HEK293T (cell line): ENCODE results near the gene MSMP.

ENCODE experiments used
- BHLHE40 ChIP-seq: fragments of 450-650 bp; IDR thresholded peaks from 2 replicates; pipeline ENCODE4 v1.6.1; 2016; ENCODE audit warnings: mild to moderate bottlenecking, moderate library complexity, borderline replicate concordance
- FOXK2 ChIP-seq: fragments of 450-650 bp; IDR thresholded peaks from 2 replicates; pipeline ENCODE4 v1.6.1; 2016; ENCODE audit warnings: mild to moderate bottlenecking
- FOXM1 ChIP-seq: fragments of 450-650 bp; IDR thresholded peaks from 2 replicates; pipeline ENCODE4 v1.6.1; 2017; ENCODE audit warnings: mild to moderate bottlenecking, borderline replicate concordance
- HDGF ChIP-seq: fragments of 450-650 bp; IDR thresholded peaks from 2 replicates; pipeline ENCODE4 v1.6.1; 2017; ENCODE audit warnings: antibody characterized with exemption, borderline replicate concordance
- L3MBTL2 ChIP-seq: fragments of 450-650 bp; conservative IDR thresholded peaks from 2 replicates; pipeline ENCODE4 v1.6.1; 2016; ENCODE audit warnings: mild to moderate bottlenecking
- LEF1 ChIP-seq: fragments of 450-650 bp; IDR thresholded peaks from 2 replicates; pipeline ENCODE4 v1.6.1; 2017; ENCODE audit warnings: mild to moderate bottlenecking, borderline replicate concordance
- NFRKB ChIP-seq: fragments of 450-650 bp; IDR thresholded peaks from 2 replicates; pipeline ENCODE4 v1.6.1; 2016; ENCODE audit warnings: mild to moderate bottlenecking, moderate library complexity
- TARDBP ChIP-seq: fragments of 450-650 bp; IDR thresholded peaks from 2 replicates; pipeline ENCODE4 v1.6.1; 2016
- TF ChIP-seq, protein P1 (sequence below): fragments of 450-650 bp; IDR thresholded peaks from 2 replicates; pipeline ENCODE4 v1.6.1; 2016

DNA sequence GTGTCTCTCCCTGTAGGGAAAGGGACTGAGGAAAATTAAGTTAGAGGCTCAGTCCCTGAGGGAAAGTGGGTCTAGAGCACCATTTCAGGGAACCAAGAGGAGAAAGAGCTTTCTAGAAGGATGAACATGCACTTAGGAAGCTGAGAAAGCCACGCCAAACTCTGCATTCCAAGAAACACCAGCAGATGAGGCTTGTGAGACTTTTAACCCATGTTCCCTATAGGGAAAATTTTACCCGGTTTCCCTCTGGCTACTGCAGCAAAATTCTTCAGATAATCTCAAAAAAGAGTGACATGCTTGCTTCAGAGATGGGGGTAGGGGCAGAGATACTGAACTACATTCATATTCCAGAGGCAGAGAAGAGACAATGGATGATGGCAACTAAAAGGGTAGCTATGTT lies 30.6 kb downstream of the MSMP start:
- no peak for TF ChIP-seq HDGF
- no peak for TF ChIP-seq TARDBP
- TF ChIP-seq BHLHE40, result no peak
- no peak for TF ChIP-seq NFRKB
- TF ChIP-seq FOXM1, result no peak
- TF ChIP-seq LEF1, result no peak
- no peak for TF ChIP-seq FOXK2
- TF ChIP-seq, protein P1, sequence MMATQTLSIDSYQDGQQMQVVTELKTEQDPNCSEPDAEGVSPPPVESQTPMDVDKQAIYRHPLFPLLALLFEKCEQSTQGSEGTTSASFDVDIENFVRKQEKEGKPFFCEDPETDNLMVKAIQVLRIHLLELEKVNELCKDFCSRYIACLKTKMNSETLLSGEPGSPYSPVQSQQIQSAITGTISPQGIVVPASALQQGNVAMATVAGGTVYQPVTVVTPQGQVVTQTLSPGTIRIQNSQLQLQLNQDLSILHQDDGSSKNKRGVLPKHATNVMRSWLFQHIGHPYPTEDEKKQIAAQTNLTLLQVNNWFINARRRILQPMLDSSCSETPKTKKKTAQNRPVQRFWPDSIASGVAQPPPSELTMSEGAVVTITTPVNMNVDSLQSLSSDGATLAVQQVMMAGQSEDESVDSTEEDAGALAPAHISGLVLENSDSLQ, result no peak
- no peak for TF ChIP-seq L3MBTL2
